Stimulated activated CD8-positive, alpha-beta memory T cell treated with anti-CD3 and anti-CD28 coated beads, Interleukin-4, amount 100 ng/mL, for 1 hour (primary cell): ENCODE data around the gene TMEM39A.

Experiments
- DNase-seq, 2 donors: peaks; one replicate each; pipeline ENCODE4 v3.0.0-alpha.2; 2020; ENCODE audit warnings: low read depth in 2 of 2, low spot score in 1 of 2

TMEM39A gene

DNA sequence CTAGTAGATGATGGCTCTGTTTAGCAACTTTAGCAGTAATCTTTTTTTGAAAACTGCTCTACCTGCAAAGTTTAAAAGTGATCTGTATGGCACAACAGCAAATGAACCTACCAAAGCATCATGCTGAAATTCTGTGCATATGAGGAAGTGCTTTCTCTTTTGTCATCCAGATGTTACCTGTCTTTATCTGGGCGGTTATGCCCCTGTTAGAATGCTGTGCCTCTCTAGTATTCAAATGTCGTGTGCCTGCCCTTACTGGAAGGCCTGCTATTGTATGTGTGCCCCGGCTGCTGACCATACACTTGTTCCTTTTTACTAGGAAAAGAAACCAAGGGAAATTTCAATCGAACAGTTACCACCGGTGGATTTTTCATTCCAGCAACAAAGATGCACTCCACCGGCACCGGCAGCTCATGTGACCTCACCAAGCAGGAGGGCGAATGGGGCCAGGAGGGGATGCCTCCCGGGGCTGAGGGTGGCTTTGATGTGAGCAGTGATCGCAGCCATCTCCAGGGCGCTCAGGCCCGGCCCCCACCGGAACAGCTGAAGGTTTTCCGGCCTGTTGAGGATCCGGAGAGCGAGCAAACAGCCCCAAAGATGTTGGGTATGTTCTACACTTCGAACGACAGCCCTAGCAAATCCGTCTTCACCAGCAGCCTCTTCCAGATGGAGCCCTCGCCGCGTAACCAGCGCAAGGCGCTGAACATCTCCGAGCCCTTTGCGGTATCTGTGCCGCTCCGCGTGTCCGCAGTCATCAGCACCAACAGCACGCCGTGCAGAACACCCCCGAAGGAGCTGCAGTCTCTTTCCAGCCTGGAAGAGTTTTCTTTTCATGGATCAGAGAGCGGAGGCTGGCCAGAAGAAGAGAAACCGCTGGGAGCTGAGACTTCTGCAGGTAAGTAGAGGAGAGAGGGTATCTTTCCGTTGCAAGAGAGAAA, 61.6 kb downstream of the TMEM39A start:
- DNase-seq: no peak

- no peak for DNase-seq
These were observed 62.3 kb downstream of the TMEM39A start for GRCh38 chr3:119401069-119401468.

GRCh38 chr3:119400466-119400865, 62.9 kb downstream of the TMEM39A start:
- DNase-seq: no peak

DNA sequence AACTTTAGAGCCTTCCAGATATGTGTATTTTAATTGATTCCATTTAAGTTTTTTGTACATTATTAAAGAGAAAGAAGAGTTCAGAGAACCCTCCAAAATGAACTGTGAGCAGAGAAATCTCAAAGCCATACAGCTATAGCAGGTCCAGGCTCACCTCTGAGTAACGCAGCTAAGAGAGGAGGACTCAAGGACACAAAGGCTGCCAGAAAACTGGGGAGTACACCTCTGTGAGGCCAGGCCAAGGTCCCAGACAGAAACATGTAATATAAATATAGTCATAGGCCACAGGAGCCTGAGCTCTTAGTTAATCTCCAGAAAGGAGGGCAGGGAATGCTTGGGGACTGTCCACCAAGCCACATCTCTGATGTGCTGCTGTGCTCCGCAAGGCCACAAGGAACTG, 66.5 kb downstream of the TMEM39A start:
- no peak for DNase-seq

GRCh38 chr3:119395923-119396358, 67.5 kb downstream of the TMEM39A start:
- no peak for DNase-seq

- no peak for DNase-seq
These were observed 74.8 kb downstream of the TMEM39A start for GRCh38 chr3:119388577-119388976.

GRCh38 chr3:119382134-119382533, 81.3 kb downstream of the TMEM39A start:
- DNase-seq: no peak

DNA sequence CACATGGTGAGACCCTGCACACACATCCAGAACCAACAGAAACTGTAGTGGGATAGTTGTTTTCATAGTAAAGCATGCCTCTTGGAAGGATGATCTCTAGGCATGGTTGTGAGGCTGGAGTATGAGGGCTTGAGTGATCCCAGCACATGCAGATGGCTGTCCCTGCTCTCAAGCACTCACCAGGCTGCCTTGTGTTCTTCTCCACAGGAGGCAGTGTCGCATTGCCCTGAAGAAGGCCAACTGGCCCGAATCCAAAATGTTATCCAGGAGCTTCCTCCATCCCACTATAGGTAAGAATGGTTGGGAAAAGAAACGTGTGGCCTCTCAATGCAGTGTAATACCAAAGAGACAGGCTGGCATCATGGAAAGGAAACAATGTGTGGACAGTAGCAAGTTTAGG, 82.7 kb downstream of the TMEM39A start:
- no peak for DNase-seq
